ENCODE data around the gene DLG2. TPM values are rescaled to one million over a fixed set of nuclear protein-coding genes. Genes with fewer than 3 reads are reported as not detected.
"Not testable (repeated sequence)": the region's sequence is repeated elsewhere in the genome, so short reads cannot be mapped to it uniquely, and the experiment has no call there.

DLG2 gene
- total RNA-seq, 4 donors from 2014 or later, result 7.3 to 14.1 (median 11.1) TPM

DNA sequence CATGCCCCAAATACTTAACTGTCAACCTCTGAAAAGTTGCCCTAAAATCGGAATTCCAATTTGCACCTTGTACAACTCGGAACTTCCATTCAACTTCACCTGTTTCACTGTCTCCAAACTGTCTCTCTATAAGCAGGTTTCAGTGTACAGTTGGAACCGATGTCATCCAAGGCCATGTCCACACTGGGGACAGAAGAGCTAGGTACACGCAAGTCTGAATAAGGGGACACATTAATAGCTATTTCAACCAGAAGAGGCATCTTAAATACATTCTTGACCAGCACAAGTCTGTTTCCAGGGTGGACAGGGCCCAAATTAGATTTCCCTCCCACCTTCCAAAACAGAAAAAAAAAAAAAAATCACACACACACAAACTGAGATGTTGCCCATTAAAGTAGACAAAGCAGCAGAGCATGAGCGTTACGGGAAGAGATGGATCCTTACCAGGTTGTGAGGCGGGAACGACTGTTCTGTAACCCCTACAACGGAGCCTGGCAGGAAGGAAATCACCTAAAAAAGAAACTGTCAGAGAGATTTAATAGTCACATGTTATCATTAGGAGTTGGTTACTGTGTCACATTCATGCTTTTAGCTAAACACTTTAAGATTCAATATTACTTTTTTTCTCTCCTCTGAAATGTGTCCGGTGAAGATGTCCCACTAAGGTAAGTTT, 36.1 kb upstream of the DLG2 start:
- Histone ChIP-seq H3K36me3 (peaks cover 0 to 23% (median 11%) of the 10 kb centered on the region in 4 donors), H3K27me3 (no peaks in the 10 kb centered on the region), H3K4me3 (peak overlapping the region; percentile 82 to 90 (median 86)), H3K9me3 (no peaks in the 10 kb centered on the region), H3K27ac (replicated peaks in 1 of 4) (peak overlapping the region; percentile 94 to 99 (median 96)), H3K4me1 (peaks cover 43 to 51% (median 50%) of the 10 kb centered on the region in 4 donors)
- DNase-seq (ENCODE audit: extremely low spot score), result no peak
- TF ChIP-seq POLR2A (IDR thresholded peaks at IDR 0.05; ENCODE audit: low read depth) (no peak), EP300 (IDR thresholded peaks at IDR 0.05) (no peak), POLR2AphosphoS5 (IDR thresholded peaks at IDR 0.05) (no peak)
- TF ChIP-seq, protein P1, sequence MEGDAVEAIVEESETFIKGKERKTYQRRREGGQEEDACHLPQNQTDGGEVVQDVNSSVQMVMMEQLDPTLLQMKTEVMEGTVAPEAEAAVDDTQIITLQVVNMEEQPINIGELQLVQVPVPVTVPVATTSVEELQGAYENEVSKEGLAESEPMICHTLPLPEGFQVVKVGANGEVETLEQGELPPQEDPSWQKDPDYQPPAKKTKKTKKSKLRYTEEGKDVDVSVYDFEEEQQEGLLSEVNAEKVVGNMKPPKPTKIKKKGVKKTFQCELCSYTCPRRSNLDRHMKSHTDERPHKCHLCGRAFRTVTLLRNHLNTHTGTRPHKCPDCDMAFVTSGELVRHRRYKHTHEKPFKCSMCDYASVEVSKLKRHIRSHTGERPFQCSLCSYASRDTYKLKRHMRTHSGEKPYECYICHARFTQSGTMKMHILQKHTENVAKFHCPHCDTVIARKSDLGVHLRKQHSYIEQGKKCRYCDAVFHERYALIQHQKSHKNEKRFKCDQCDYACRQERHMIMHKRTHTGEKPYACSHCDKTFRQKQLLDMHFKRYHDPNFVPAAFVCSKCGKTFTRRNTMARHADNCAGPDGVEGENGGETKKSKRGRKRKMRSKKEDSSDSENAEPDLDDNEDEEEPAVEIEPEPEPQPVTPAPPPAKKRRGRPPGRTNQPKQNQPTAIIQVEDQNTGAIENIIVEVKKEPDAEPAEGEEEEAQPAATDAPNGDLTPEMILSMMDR (IDR thresholded peaks at IDR 0.05), result no peak
- 0% methylated on average over 10 of the region's 10 CpGs for WGBS
- intact Hi-C loops (cut with DNase I), result loop anchor here (5.0 kb wide), 1 partner anchor 66 kb away; no protein-coding TSS in a partner anchor

DNA sequence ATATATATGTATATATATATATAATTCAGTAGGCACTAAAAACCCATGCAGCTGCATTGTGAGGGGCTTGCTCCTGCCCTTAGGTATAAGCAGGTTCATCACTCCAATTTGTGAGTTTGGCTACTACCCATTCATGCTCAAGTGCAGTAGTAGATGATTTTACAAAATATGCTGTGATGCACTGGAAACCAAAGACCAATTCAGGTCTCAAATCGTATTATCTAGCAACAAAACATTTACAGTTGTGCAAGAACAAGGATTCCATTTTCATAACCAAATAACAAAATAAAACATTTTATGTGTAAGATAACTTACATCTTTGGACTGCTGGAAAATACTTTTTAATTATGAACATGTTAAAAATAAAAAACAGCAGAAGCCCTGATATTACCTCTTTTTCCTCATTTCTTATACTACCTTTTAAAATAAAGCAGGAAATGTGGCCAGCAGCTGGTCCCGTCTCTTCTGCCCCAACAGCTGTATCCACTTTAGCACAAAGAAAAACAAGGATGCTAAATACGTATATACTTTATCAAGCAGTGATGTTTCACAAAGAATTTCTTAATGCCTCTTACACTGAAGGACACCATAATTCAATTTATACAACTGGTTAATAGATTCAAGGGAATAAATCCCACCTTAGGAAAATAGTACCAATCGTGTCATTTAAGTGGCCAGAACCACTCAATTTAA, 35.0 kb upstream of the DLG2 start:
- H3K9me3 ChIP-seq, result no peaks in the 10 kb centered on the region
- no peak for DNase-seq (ENCODE audit: extremely low spot score)
- peaks cover 0 to 33% (median 16%) of the 10 kb centered on the region in 4 donors for H3K36me3 ChIP-seq
- H3K27me3 ChIP-seq, result no peaks in the 10 kb centered on the region
- peaks cover 47 to 58% (median 57%) of the 10 kb centered on the region in 4 donors for H3K4me1 ChIP-seq
- 8% methylated on average over 4 of the region's 4 CpGs for WGBS
- intact Hi-C loops (cut with DNase I), result loop anchor here (5.0 kb wide), 1 partner anchor 65 kb away; no protein-coding TSS in a partner anchor
- TF ChIP-seq POLR2AphosphoS5 (IDR thresholded peaks at IDR 0.05) (no peak), POLR2A (IDR thresholded peaks at IDR 0.05; ENCODE audit: low read depth) (no peak), EP300 (IDR thresholded peaks at IDR 0.05) (no peak)
- TF ChIP-seq, protein P1 (IDR thresholded peaks at IDR 0.05), result no peak
- H3K27ac ChIP-seq (replicated peaks in 1 of 4), result peak overlapping the region in 2 of 4 donors; percentile 94 to 97
- H3K4me3 ChIP-seq, result peak overlapping the region; percentile 82 to 90 (median 86)

DNA sequence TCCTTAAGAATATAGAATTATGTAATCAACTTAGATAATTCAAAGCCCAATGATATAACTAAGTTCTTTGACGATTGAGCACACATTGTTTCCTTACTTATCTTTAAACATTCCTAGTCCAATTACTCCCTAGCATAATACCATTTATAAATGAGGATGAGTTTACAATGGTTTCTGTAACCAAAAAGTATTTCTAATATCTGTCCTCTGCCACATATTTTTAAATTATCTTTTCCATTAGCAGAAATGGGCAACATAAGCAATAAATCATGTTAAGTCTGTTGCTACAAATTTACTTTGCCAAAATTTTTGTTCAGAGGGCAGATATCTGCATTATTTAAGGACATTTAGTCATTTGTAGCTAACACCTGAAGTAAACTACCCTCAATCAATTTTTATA, 31.0 kb upstream of the DLG2 start:
- TF ChIP-seq EP300 (IDR thresholded peaks at IDR 0.05) (no peak), POLR2AphosphoS5 (IDR thresholded peaks at IDR 0.05) (no peak), POLR2A (IDR thresholded peaks at IDR 0.05; ENCODE audit: low read depth) (no peak)
- TF ChIP-seq, protein P1 (IDR thresholded peaks at IDR 0.05), result no peak
- H3K4me1 ChIP-seq, result peaks cover 42 to 62% (median 55%) of the 10 kb centered on the region in 4 donors
- H3K27me3 ChIP-seq, result no peaks in the 10 kb centered on the region
- H3K27ac ChIP-seq (replicated peaks in 1 of 4), result no peak overlapping the region
- H3K4me3 ChIP-seq, result no peak overlapping the region
- H3K9me3 ChIP-seq, result no peaks in the 10 kb centered on the region
- 34% methylated on average over 1 of the region's 1 CpG for WGBS
- no peak for DNase-seq (ENCODE audit: extremely low spot score)
- peaks cover 6 to 68% (median 41%) of the 10 kb centered on the region in 4 donors for H3K36me3 ChIP-seq
- intact Hi-C loops (cut with DNase I), result no loop called here

DNA sequence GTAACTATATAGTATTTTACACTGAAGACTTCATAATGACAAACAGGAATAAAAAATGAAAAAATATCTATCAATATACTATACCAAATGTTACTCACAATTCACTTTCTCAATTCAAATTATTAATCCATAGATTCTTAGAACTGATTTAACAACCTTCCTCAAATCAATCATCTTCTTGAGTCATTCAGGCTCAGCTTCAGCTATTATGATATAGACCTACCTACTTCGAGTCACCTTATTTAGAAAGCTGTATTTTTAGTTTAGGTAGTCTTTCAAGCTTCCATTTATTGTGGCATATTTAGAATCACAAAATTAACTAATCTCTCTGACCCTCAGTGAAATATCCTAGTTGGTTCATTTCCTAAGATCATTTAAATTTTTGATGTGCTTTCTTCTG, 29.6 kb upstream of the DLG2 start:
- H3K27me3 ChIP-seq, result no peaks in the 10 kb centered on the region
- peaks cover 6 to 73% (median 39%) of the 10 kb centered on the region in 4 donors for H3K36me3 ChIP-seq
- H3K4me3 ChIP-seq, result no peak overlapping the region
- H3K27ac ChIP-seq (replicated peaks in 1 of 4), result no peak overlapping the region
- no peaks in the 10 kb centered on the region for H3K9me3 ChIP-seq
- 91% methylated on average over 1 of the region's 1 CpG for WGBS
- TF ChIP-seq POLR2AphosphoS5 (IDR thresholded peaks at IDR 0.05), result no peak
- TF ChIP-seq, protein P1 (IDR thresholded peaks at IDR 0.05), result no peak
- TF ChIP-seq EP300 (IDR thresholded peaks at IDR 0.05), result no peak
- TF ChIP-seq POLR2A (IDR thresholded peaks at IDR 0.05; ENCODE audit: low read depth), result no peak
- DNase-seq (ENCODE audit: extremely low spot score), result no peak
- intact Hi-C loops (cut with DNase I), result no loop called here
- peaks cover 29 to 49% (median 41%) of the 10 kb centered on the region in 4 donors for H3K4me1 ChIP-seq

DNA sequence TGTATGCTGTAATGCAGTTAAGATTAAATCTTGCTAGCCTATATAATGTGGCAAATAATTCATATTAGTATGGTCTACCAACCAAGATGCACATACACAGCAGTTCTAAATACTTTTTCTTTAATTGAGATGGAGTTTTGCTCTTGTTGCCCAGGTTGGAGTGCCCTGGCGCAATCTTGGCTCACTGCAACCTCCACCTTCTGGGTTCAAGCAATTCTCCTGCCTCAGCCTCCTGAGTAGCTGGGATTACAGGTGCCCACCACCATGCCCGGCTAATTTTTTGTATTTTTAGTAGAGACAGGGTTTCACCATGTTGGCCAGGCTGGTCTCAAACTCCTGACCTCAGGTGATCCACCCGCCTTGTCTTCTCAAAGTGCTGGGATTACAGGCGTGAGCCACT, 27.2 kb upstream of the DLG2 start:
- H3K9me3 ChIP-seq; DNase-seq (ENCODE audit: extremely low spot score); H3K27ac ChIP-seq (replicated peaks in 1 of 4); H3K27me3 ChIP-seq; intact Hi-C loops (cut with DNase I); H3K4me3 ChIP-seq: not testable (repeated sequence)
- Histone ChIP-seq H3K36me3 (peaks cover 6 to 70% (median 36%) of the 10 kb centered on the region in 4 donors), H3K4me1 (peaks cover 7 to 29% (median 19%) of the 10 kb centered on the region in 4 donors)
- WGBS, result 93% methylated on average over 4 of the region's 4 CpGs
